ENCODE measurements around the gene UNC13C. TPM values are rescaled to one million over a fixed set of nuclear protein-coding genes. Genes with fewer than 3 reads are reported as not detected.
A peak's percentile ranks its signal among the peaks of the same experiment; 100 is the strongest.

Gene UNC13C
- total and polyA plus RNA-seq, 10 of the 15 experiments (the other 5 are each of a cell fraction or from before 2014, with no cell fraction given): 9.9 to 81.3 (median 25.0) TPM

DNA sequence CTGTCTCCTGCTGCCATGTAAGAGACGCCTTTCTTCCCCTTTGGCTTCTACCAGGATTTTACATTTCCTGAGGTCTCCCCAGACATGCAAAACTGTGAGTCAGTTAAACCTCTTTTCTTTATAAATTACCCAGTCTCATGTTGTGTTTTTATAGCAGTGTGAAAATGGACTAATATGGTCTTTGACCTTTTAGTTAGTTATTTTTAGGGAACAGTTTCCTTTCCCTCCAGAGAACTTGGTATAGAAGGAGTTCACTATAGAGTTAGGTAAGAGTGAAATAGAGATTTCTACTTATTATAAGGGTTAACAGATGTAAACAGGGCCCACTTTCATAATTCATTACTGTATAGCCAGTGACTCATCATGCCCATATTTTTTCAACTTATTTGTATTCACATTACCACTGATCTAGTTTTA is 170.9 kb downstream of the UNC13C start (continued):
- TF ChIP-seq, protein P1, sequence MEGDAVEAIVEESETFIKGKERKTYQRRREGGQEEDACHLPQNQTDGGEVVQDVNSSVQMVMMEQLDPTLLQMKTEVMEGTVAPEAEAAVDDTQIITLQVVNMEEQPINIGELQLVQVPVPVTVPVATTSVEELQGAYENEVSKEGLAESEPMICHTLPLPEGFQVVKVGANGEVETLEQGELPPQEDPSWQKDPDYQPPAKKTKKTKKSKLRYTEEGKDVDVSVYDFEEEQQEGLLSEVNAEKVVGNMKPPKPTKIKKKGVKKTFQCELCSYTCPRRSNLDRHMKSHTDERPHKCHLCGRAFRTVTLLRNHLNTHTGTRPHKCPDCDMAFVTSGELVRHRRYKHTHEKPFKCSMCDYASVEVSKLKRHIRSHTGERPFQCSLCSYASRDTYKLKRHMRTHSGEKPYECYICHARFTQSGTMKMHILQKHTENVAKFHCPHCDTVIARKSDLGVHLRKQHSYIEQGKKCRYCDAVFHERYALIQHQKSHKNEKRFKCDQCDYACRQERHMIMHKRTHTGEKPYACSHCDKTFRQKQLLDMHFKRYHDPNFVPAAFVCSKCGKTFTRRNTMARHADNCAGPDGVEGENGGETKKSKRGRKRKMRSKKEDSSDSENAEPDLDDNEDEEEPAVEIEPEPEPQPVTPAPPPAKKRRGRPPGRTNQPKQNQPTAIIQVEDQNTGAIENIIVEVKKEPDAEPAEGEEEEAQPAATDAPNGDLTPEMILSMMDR (IDR thresholded peaks at IDR 0.05 in 2 of 3, conservative IDR thresholded peaks at IDR 0.05 in 1 of 3; ENCODE audit: control insufficient read depth in 2 of 3, extremely low read depth in 1 of 3, insufficient read depth in 1 of 3, low read depth in 3 of 3, low read length in 3 of 3): no peak
- 0 out of 2 replicates have a peak, but pooled peaks have one; percentile 7 for TF ChIP-seq DPF2 (IDR thresholded peaks at IDR 0.05)
- no peak for TF ChIP-seq SIX5 (IDR thresholded peaks at IDR 0.05; ENCODE audit: low read depth, low read length, severe bottlenecking)
- TF ChIP-seq SMAD1 (IDR thresholded peaks at IDR 0.05; ENCODE audit: low read depth, partially characterized antibody): no peak
- TF ChIP-seq TARDBP (IDR thresholded peaks at IDR 0.05; ENCODE audit: borderline replicate concordance): no peak
- no peak for TF ChIP-seq NRF1 (conservative IDR thresholded peaks at IDR 0.05; ENCODE audit: low read depth, low read length)
- no peak for TF ChIP-seq POU2F2 (IDR thresholded peaks at IDR 0.05; ENCODE audit: borderline replicate concordance, low read depth, low read length)
- TF ChIP-seq SMAD5 (IDR thresholded peaks at IDR 0.05; ENCODE audit: low read depth): no peak
- TF ChIP-seq, protein P2, sequence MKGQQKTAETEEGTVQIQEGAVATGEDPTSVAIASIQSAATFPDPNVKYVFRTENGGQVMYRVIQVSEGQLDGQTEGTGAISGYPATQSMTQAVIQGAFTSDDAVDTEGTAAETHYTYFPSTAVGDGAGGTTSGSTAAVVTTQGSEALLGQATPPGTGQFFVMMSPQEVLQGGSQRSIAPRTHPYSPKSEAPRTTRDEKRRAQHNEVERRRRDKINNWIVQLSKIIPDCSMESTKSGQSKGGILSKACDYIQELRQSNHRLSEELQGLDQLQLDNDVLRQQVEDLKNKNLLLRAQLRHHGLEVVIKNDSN (IDR thresholded peaks at IDR 0.05; ENCODE audit: borderline replicate concordance, extremely low read length, insufficient read depth, low read depth, low read length): no peak
- no peak for TF ChIP-seq ETV6 (conservative IDR thresholded peaks at IDR 0.05 in 1 of 2, IDR thresholded peaks at IDR 0.05 in 1 of 2; ENCODE audit: borderline replicate concordance in 1 of 2, low read depth in 1 of 2)
- TF ChIP-seq KAT2A (conservative IDR thresholded peaks at IDR 0.05; ENCODE audit: control insufficient read depth, low read depth, low read length): no peak
- TF ChIP-seq ATF7 (IDR thresholded peaks at IDR 0.05; ENCODE audit: low read depth): no peak
- TF ChIP-seq, protein P3, sequence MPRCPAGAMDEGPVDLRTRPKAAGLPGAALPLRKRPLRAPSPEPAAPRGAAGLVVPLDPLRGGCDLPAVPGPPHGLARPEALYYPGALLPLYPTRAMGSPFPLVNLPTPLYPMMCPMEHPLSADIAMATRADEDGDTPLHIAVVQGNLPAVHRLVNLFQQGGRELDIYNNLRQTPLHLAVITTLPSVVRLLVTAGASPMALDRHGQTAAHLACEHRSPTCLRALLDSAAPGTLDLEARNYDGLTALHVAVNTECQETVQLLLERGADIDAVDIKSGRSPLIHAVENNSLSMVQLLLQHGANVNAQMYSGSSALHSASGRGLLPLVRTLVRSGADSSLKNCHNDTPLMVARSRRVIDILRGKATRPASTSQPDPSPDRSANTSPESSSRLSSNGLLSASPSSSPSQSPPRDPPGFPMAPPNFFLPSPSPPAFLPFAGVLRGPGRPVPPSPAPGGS (IDR thresholded peaks at IDR 0.05; ENCODE audit: borderline replicate concordance, insufficient read depth, low read depth, low read length, poor library complexity, severe bottlenecking): no peak
- TF ChIP-seq, protein P4, sequence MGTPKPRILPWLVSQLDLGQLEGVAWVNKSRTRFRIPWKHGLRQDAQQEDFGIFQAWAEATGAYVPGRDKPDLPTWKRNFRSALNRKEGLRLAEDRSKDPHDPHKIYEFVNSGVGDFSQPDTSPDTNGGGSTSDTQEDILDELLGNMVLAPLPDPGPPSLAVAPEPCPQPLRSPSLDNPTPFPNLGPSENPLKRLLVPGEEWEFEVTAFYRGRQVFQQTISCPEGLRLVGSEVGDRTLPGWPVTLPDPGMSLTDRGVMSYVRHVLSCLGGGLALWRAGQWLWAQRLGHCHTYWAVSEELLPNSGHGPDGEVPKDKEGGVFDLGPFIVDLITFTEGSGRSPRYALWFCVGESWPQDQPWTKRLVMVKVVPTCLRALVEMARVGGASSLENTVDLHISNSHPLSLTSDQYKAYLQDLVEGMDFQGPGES (IDR thresholded peaks at IDR 0.05): no peak
- no peak for TF ChIP-seq EGR1 (IDR thresholded peaks at IDR 0.05; ENCODE audit: borderline replicate concordance in 1 of 2, low read depth in 2 of 2, low read length in 2 of 2)
- no peak for TF ChIP-seq POLR2A (IDR thresholded peaks at IDR 0.05; ENCODE audit: low read depth, low read length)
- TF ChIP-seq IKZF1 (conservative IDR thresholded peaks at IDR 0.05): peak; percentile 62
- peak; percentile 56; the same call in 1 of the 2 replicates for TF ChIP-seq ZNF24 (IDR thresholded peaks at IDR 0.05)
- TF ChIP-seq FOS (IDR thresholded peaks at IDR 0.05; ENCODE audit: borderline replicate concordance, extremely low read depth, insufficient read length): no peak
- TF ChIP-seq MTA3 (IDR thresholded peaks at IDR 0.05; ENCODE audit: borderline replicate concordance, low read length): no peak
- no peak for TF ChIP-seq RAD21 (IDR thresholded peaks at IDR 0.05; ENCODE audit: insufficient read depth, low read depth, low read length)
- TF ChIP-seq CHD1 (IDR thresholded peaks at IDR 0.05; ENCODE audit: low read depth, low read length): no peak
- no peak for TF ChIP-seq HDGF (IDR thresholded peaks at IDR 0.05)
- TF ChIP-seq, protein P5, sequence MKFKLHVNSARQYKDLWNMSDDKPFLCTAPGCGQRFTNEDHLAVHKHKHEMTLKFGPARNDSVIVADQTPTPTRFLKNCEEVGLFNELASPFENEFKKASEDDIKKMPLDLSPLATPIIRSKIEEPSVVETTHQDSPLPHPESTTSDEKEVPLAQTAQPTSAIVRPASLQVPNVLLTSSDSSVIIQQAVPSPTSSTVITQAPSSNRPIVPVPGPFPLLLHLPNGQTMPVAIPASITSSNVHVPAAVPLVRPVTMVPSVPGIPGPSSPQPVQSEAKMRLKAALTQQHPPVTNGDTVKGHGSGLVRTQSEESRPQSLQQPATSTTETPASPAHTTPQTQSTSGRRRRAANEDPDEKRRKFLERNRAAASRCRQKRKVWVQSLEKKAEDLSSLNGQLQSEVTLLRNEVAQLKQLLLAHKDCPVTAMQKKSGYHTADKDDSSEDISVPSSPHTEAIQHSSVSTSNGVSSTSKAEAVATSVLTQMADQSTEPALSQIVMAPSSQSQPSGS (IDR thresholded peaks at IDR 0.05; ENCODE audit: low read length): no peak
- no peak for TF ChIP-seq YBX1 (IDR thresholded peaks at IDR 0.05)
- TF ChIP-seq SUZ12 (IDR thresholded peaks at IDR 0.05; ENCODE audit: unreplicated experiment): no peak

Data from GM12878 (cell line).